GM18519 (cell line): ENCODE data around the gene EPS15.
"Not testable (repeated sequence)": the region's sequence is repeated elsewhere in the genome, so short reads cannot be mapped to it uniquely, and the experiment has no call there.

Experiments
- ATAC-seq: cut with Tn5 transposase; IDR thresholded peaks from one replicate; pipeline ENCODE4 v1.9.1; 2021; ENCODE audit warnings: mild to moderate bottlenecking, moderate library complexity; ENCODE audit not compliant: unreplicated experiment, low FRiP score

EPS15 gene

DNA sequence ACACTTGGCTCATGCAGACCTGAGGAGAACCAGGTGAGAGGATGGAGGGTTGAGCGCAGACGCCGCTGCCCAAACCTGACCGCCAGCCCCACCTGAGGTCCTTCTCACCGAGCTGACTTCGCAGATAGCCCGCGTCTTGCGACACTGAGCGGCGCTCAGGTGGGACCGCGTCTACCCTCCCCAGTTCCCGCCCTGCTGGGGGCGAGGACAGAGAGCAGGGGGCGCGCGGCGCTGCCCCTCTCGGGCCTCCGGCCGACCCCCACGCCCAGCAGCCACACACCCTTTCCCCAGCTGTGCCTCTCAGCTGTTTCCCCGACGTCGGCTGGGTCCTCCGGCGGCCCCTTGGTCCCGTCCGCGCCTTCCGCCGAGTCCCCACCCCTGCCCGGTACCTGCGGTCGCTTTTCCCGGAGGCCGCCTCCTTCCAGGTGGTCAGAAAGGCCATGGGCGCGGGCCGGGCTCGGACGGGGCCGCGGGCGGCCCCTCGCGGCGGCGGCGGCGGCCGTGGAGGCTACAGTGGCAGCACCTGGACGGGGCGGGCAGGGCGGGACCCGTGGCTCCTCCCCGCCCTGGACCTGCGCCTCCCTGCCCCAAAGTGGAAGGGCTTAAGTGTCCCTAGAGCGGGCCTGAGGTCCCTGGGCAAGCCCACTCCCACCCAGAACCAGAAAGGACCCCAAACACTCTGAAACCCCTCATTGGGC, 174.3 kb downstream of the EPS15 start:
- ATAC-seq: no peak

DNA sequence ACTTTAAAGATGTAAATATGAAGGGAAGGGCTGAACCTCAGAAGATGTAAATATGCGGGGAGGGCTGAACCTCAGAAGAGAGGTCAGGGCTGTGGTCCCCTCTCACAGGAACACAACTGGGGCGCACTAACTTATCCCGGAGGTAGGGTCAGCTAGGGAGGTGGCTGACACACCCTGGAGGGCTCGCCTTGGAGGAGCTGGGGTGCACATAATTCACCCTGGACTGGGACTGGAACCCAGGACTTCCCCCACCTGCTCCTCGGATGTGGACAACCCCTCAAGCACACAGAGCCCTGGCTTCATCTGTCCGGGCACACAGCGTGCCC, 174.8 kb downstream of the EPS15 start:
- ATAC-seq: no peak

DNA sequence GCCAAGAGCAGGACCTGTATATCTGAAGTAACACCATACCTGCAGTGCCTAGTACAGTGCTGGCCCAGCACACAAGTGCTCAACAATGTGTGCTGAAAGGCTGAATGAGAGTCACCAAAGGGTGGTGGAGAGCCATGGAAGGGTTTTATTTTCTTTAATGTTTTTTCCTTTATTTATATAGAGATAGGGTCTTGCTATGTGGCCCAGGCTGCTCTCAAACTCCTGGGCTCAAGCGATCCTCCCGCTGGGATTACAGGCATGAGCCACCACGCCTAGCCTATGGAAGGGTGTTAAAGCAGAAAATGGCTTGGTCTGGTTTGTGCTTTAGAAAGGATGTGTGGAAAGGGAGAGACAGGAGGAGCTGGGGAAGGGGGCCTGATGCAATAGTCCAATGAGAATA, 175.4 kb downstream of the EPS15 start:
- ATAC-seq: no peak

DNA sequence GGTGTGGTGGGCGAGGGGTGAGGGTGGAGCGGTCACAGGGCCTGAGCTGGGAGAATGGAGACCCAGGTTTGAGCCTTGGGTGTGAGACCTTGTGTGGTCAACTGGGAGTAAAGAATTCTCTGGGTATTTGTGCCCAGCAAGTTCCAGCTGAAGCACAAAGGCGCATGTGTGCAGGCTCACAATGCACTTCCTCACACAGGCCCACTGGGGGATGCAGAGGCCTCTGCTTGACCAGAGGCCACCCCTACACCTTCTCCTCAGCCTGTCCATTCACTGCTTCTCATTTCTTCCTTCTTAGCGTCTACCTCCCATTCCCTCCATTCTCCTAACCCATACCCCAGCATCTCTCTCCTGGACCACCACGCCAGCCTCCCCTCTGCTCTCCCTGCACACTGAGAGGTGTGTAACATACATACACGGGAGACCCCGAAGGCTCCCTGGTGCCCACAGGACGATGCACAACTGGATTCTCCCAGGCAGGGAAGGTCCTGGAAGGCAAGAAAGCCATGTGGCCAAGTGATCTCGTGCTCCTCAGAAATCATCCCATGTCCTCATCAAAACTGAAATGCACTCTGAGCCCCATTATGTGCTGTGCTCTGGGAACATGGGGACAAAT, 176.4 kb downstream of the EPS15 start:
- ATAC-seq: no peak

- peak; percentile 60 for ATAC-seq
Observed at GRCh38 chr1:51341876-51342496, 177.1 kb downstream of the EPS15 start.

GRCh38 chr1:51340380-51340779, 178.7 kb downstream of the EPS15 start:
- ATAC-seq: no peak

DNA sequence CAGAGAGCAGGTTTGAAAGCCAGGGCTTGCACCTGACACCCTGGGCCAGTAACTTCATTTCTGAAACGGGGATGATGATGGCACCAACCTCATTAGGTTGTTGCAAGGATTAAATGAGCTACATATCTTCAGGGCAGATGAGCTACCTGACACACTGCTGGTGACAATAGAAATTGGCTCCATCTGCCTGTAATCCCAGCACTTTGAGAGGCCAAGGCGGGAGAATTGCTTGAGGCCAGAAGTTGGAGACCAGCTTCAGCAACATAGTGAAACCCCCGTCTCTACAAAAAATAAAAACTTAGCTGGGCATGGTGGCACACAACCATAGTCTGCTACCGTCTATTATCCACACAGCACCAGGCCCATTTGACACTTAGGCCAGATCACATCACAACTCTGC, 182.4 kb downstream of the EPS15 start:
- ATAC-seq: no peak

DNA sequence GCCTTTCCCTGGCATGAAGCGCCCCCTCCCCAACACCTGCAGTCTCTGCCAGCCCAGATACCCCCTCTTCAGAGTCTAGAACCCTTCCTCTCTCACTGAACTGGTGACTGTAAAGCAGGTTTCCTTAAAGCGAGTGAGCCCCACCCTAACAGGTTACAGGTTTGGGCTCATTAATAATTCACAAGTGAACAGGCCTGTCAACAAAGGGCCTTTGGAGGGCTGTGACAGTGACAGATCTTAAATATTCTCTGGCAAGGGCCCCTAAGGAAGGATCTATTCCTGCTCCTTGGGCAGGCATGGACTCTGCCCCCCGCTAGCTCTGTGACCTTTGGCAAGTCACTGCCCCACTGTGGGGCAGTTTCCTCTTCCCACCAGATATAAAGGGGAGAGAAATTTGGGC, 183.1 kb downstream of the EPS15 start:
- no peak for ATAC-seq

- no peak for ATAC-seq
Observed at GRCh38 chr1:51331206-51332100, 187.6 kb downstream of the EPS15 start.

DNA sequence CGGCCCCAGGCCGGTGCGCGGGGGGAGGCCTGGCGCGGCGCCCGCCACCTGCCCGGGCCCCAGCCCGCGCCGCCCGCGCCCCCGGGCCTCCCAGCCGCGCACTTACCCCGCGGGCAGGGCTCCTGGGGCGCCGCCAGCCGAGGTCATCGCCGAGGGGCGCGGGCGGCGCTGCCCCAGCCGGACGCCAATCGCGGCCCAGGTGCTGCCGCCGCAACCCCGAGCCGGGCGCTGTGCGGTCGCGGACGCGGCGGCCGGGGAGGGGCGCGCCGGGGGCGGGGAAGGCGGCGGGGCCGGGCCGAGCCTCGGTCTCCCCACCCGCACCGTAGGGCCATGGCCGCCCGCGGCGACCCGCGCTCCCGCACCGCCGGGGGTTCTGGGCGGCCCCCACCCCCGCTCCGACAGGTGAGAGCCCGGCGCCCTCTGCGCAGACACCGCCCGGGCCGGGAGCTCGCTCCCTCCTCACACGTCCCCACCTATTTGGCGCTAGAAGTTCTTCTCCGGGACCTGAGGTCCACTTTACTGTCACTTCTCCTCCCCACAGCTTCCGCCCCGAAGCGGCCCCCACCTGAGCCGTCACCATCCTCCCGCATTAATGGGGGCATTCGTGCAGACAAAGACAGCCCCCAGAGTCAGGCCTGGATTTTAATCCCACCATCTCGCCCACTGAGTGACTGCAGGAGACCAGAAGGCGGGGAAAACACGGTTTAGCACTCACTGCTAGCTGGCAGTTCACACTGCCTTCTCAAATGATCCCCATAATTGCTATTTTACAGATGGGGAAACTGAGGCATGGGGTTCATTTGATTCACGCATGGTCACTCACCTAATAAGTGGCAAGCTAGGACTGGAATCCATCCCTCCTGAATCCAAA, 188.5 kb downstream of the EPS15 start, which contains the start of gene TTC39A:
Gene TTC39A (minus strand): TSS at position 232 of the 871 bp plus-strand sequence. CDS start 85 bp downstream, at position 147.
- ATAC-seq: no peak

GRCh38 chr1:51329443-51330325, 189.4 kb downstream of the EPS15 start:
- ATAC-seq: no peak

DNA sequence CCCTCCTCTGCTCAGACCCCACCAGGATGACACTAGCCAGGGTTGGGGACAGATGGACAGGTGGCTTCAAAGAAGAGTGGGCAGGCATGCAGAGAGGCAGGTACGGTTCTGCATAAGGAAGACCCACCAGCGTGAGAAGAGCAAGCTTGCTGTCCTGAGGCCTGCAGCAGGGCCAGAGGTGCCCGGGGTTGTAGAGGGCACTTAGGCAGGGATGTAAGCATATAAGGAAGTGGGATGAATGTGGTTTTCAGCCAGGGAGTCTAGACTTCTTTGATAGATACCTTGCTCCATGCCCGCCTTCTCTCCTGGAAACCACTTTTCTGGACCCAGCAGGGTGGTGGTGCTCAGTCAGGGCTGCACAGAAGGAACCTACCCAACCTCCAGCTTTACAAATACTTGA, 190.1 kb downstream of the EPS15 start:
- no peak for ATAC-seq

GRCh38 chr1:51328279-51328678, 190.8 kb downstream of the EPS15 start:
- ATAC-seq: no peak

DNA sequence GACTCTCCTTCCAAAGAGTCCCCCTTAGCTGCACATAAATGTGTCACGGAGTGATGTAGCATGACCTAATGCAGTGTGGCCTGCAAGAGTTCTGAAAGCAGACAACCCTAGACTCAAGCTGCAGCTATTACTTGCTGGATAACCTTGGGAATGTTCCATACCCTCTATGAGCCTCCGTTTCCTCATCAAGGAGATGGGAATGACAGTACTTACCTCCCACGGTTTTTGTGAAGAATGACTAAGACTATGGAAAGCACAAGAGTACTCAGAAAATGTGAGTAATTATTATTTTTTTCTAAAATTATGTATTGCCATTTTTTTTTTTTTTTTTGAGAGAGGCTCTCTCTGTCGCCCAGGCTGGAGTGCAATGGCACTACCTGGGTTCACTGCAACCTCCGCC, 191.7 kb downstream of the EPS15 start:
- ATAC-seq: no peak

DNA sequence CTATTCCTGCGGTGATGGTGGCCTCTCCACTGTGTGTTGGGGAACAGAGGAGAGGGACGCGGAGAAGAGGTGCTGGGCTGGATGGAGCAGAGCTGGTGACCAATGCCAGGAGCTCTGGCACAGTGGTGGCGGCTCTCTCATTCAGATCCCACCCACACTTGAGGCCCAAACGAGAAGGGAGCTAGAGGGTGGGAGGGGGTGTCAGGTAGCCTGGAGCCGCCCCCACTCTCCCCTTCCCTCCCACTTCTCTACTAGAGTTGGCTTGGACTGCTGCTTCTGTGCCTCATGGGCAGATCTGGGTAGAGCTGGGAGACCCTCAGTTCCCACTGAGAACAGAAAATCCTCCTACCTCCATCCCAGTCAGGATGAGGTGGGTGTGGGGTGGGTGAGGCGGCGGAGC, 192.2 kb downstream of the EPS15 start:
- ATAC-seq: no peak

DNA sequence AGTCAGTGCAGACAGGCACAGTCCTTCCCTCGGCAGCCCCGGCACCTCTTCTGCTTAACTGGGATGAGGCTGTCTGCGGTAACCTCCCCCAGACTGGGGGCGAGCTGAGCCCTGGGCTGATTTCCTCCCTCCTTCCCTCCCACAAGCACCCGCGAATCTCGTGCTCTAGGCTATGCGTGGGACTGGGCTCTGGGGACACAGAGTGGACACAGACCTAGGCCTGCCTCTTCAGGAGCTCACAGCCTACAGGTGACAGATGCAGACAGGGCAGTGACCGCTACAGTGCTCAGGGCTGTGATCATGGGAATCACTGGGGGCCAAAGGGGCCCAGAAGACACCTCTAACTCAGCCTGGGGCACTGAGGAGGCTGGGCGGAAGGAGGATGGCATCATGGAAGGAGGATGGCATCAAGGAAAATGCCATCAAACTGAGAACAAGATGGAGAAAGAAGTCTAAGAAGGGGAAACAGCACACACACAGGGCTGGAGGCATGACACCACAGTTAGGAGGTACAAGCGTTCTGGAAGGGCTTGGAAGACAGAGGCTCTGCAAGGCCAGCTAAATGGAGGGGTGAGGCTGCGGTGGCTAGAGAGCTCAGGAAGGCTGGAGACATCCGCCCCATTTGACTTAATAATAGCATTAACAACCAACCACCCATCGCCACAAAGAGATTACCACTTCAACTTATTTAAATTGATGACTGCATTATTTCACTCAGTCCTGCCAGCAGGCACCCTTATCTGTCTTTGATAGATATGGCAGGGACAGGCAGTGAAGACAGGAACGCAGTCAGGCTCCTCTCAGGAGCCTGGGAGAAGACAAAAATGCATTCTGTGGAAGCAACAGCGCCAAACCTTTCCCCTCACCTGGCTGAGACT, 192.9 kb downstream of the EPS15 start:
- no peak for ATAC-seq

- ATAC-seq: no peak
Observed at GRCh38 chr1:51325391-51325790, 193.7 kb downstream of the EPS15 start.

DNA sequence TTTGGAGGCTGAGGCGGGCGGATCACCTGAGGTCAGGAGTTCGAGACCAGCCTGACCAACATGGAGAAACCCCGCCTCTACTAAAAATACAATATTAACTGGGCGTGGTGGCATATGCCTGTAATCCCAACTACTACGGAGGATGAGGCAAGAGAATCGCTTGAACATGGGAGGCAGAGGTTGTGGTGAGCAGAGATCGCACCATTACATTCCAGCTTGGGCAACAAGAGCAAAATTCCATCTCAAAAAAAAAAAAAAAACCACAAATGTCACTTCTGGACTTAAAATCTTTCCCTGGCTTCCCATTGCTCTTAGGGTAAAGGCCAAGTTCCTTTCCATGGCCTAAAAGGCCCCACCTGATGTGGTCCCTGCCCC, 194.1 kb downstream of the EPS15 start:
- ATAC-seq: not testable (repeated sequence)
